ENCODE measurements around the gene PDE4D. TPM values are rescaled to one million over a fixed set of nuclear protein-coding genes. Genes with fewer than 3 reads are reported as not detected.
A peak's percentile ranks its signal among the peaks of the same experiment; 100 is the strongest.

Gene PDE4D
- polyA plus RNA-seq, 1 donor (not counting 4 experiments of a cell fraction or from before 2014, with no cell fraction given) = 3.6 TPM

DNA sequence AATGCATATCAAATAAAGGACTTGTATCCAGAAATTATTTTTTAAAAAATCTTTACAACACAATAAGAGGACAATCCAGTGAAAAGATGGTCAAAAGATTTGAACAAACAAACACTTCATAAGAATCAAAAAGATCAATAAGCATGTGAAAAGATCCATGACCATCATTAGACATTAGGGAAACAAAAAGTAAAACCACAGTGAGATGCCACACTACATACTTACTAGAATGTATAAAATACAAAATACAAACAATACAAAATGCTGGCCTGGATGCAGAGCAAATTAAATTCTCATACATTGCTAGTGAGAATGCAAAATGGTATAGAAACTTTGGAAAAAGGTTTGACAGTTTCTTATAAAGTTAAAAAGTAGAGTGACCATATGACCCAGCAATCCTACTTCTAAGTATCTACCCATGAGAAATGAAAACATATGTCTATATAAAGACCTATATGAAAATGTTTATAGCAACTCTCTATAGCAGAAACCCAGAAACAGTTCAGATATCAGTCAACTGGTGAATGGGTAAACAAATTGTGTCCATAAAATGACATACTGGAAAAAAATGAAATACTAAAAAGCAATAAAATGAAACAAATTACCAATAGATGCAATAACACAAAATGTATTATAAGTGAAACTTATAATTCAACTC, 884.6 kb downstream of the PDE4D start:
- Histone ChIP-seq H3K9me1 (ENCODE audit: control insufficient read depth, extremely low read depth, insufficient read depth, low read length) (no peaks in the 10 kb centered on the region), H3K4me2 (ENCODE audit: control insufficient read depth, extremely low read depth, insufficient read depth, low read depth, low read length) (no peak overlapping the region), H3K4me3 (ENCODE audit: control insufficient read depth in 2 of 3, extremely low read depth in 1 of 3, insufficient read depth in 2 of 3, low read depth in 1 of 3, low read length in 3 of 3) (no peak overlapping the region), H4K20me1 (ENCODE audit: control insufficient read depth, extremely low read depth, insufficient read depth, low read length) (no peaks in the 10 kb centered on the region), H3K9me3 (ENCODE audit: control insufficient read depth, low read depth, low read length) (no peaks in the 10 kb centered on the region), H3K36me3 (ENCODE audit: control insufficient read depth in 2 of 2, extremely low read depth in 1 of 2, insufficient read depth in 2 of 2, low read length in 2 of 2) (no peaks in the 10 kb centered on the region), H2AFZ (ENCODE audit: control insufficient read depth, low read length) (no peak overlapping the region), H3K27me3 (ENCODE audit: control insufficient read depth, extremely low read depth, insufficient read depth, low read length) (no peaks in the 10 kb centered on the region), H3K27ac (ENCODE audit: control insufficient read depth, insufficient read depth, low read length) (no peak overlapping the region), H3K79me2 (ENCODE audit: control insufficient read depth, insufficient read depth, low read length) (no peaks in the 10 kb centered on the region), H3K9ac (ENCODE audit: control insufficient read depth, extremely low read depth, insufficient read depth, low read length) (no peak overlapping the region), H3K4me1 (ENCODE audit: control insufficient read depth, extremely low read depth, insufficient read depth, low read length) (no peaks in the 10 kb centered on the region)
- DNase-seq (ENCODE audit: low read depth, low spot score) = no peak
- dilution Hi-C loops (cut with MboI; ENCODE audit: extremely low pct_ligation_motif_present, low sequenced_read_pairs) = no loop called here
- TF ChIP-seq, protein P1, sequence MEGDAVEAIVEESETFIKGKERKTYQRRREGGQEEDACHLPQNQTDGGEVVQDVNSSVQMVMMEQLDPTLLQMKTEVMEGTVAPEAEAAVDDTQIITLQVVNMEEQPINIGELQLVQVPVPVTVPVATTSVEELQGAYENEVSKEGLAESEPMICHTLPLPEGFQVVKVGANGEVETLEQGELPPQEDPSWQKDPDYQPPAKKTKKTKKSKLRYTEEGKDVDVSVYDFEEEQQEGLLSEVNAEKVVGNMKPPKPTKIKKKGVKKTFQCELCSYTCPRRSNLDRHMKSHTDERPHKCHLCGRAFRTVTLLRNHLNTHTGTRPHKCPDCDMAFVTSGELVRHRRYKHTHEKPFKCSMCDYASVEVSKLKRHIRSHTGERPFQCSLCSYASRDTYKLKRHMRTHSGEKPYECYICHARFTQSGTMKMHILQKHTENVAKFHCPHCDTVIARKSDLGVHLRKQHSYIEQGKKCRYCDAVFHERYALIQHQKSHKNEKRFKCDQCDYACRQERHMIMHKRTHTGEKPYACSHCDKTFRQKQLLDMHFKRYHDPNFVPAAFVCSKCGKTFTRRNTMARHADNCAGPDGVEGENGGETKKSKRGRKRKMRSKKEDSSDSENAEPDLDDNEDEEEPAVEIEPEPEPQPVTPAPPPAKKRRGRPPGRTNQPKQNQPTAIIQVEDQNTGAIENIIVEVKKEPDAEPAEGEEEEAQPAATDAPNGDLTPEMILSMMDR (optimal IDR thresholded peaks at IDR 0.05 in 1 of 3, IDR thresholded peaks at IDR 0.05 in 1 of 3, conservative IDR thresholded peaks at IDR 0.05 in 1 of 3; ENCODE audit: extremely low read depth in 1 of 3, insufficient read depth in 2 of 3, low read length in 3 of 3) = no peak
- no peak for TF ChIP-seq EZH2 (IDR thresholded peaks at IDR 0.05; ENCODE audit: low read length)
- FAIRE-seq = no peak

DNA sequence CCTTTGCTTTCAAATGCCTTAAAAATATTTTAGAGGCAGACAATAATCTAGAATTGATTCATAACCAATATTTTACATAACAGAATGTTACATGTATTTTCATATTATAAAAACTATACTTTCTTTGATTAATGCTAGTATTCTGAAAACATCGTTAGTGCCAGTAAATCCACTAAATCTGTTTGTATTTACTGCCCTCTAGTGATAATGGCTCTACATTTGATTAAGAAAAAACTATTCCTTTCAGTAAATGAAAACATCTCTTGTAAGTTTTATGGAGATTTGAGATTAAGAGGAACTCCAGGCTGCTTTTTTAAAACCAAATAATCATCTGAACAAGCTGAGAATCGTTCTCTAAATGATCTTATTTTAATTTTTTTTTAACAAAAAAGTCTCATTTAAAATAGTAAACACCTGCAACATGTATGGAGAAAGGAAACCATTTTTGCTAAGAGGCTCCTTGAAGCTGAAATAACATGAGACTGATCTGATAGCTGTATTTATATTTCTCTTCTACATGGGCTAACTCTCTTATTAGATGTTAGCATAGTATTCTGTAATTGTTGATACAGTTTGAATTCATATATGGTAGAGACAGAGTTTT, 886.0 kb downstream of the PDE4D start:
- no peak for TF ChIP-seq EZH2 (IDR thresholded peaks at IDR 0.05; ENCODE audit: low read length)
- TF ChIP-seq, protein P1 (optimal IDR thresholded peaks at IDR 0.05 in 1 of 3, IDR thresholded peaks at IDR 0.05 in 1 of 3, conservative IDR thresholded peaks at IDR 0.05 in 1 of 3; ENCODE audit: extremely low read depth in 1 of 3, insufficient read depth in 2 of 3, low read length in 3 of 3) = peak in 2 of 3 experiments; percentile 6 to 40
- no peak overlapping the region for H2AFZ ChIP-seq (ENCODE audit: control insufficient read depth, low read length)
- H3K4me2 ChIP-seq (ENCODE audit: control insufficient read depth, extremely low read depth, insufficient read depth, low read depth, low read length) = no peak overlapping the region
- no peaks in the 10 kb centered on the region for H3K36me3 ChIP-seq (ENCODE audit: control insufficient read depth in 2 of 2, extremely low read depth in 1 of 2, insufficient read depth in 2 of 2, low read length in 2 of 2)
- no peaks in the 10 kb centered on the region for H4K20me1 ChIP-seq (ENCODE audit: control insufficient read depth, extremely low read depth, insufficient read depth, low read length)
- no peaks in the 10 kb centered on the region for H3K27me3 ChIP-seq (ENCODE audit: control insufficient read depth, extremely low read depth, insufficient read depth, low read length)
- no peak overlapping the region for H3K9ac ChIP-seq (ENCODE audit: control insufficient read depth, extremely low read depth, insufficient read depth, low read length)
- no peaks in the 10 kb centered on the region for H3K9me3 ChIP-seq (ENCODE audit: control insufficient read depth, low read depth, low read length)
- DNase-seq (ENCODE audit: low read depth, low spot score) (no peak), FAIRE-seq (no peak)
- H3K27ac ChIP-seq (ENCODE audit: control insufficient read depth, insufficient read depth, low read length) = no peak overlapping the region
- dilution Hi-C loops (cut with MboI; ENCODE audit: extremely low pct_ligation_motif_present, low sequenced_read_pairs) = no loop called here
- H3K9me1 ChIP-seq (ENCODE audit: control insufficient read depth, extremely low read depth, insufficient read depth, low read length) = no peaks in the 10 kb centered on the region
- H3K4me3 ChIP-seq (ENCODE audit: control insufficient read depth in 2 of 3, extremely low read depth in 1 of 3, insufficient read depth in 2 of 3, low read depth in 1 of 3, low read length in 3 of 3) = no peak overlapping the region
- H3K79me2 ChIP-seq (ENCODE audit: control insufficient read depth, insufficient read depth, low read length) = no peaks in the 10 kb centered on the region
- no peaks in the 10 kb centered on the region for H3K4me1 ChIP-seq (ENCODE audit: control insufficient read depth, extremely low read depth, insufficient read depth, low read length)
